Erythroblast (primary cell): ENCODE data around the gene SLC19A3.
"Not testable (repeated sequence)": the region's sequence is repeated elsewhere in the genome, so short reads cannot be mapped to it uniquely, and the experiment has no call there.

Source experiments
- GATA1 ChIP-seq: IDR thresholded peaks from 2 replicates; pipeline ENCODE4 v1.6.1; 2011; ENCODE audit warnings: low read depth, mild to moderate bottlenecking, control low read depth, low read length, moderate library complexity
- POLR2A ChIP-seq: IDR thresholded peaks from 2 replicates; pipeline ENCODE4 v1.6.1; 2011; ENCODE audit warnings: mild to moderate bottlenecking, low read length

GRCh38 chr2:227673620-227674019, 44.2 kb downstream of the SLC19A3 start:
- not testable (repeated sequence) for TF ChIP-seq POLR2A, GATA1
